NCI-H2107 (cell line): ENCODE results near the gene TBCA.

Source experiments
- DNase-seq: peaks from one replicate; lab custom pipeline; 2025; lab: John Stamatoyannopoulos, UW

TBCA gene

GRCh38 chr5:77642738-77643653 is 133.1 kb downstream of the TBCA start:
- no peak for DNase-seq

- DNase-seq, result no peak
Observed at GRCh38 chr5:77641963-77642737, 134.0 kb downstream of the TBCA start.

DNA sequence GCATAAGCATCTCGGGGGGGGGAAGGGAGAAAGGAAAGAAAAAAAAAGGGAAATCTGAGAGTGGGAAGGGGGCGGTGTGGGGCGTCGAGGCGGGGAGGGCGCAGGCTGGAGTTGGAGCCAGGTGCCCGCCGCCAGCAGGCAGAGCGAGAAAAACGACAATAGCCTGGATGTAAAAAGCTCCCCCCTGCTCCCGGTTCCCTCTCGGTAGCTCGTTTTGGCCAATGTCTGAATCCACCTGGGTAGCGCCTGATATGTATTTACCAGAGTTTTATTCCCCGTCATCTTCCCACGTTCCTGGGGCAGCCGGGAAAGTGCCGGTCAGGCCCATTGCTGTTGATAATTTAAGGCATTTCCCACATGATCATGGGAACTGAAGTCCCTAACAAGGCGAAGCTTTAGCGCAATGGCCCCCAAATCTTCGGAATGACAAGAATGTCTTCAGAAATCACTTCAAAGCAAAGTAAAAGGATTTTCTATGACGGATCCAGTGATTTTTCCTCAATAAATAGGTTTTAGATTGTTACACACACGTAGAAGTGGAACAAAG is 134.7 kb downstream of the TBCA start:
- DNase-seq, result no peak
